GM18861 (cell line): ENCODE data around the gene MYO9B.
A peak's percentile ranks its signal among the peaks of the same experiment; 100 is the strongest.

Source experiments
- ATAC-seq: cut with Tn5 transposase; IDR thresholded peaks from one replicate; pipeline ENCODE4 v1.9.1; 2021; ENCODE audit not compliant: unreplicated experiment

The MYO9B gene

GRCh38 chr19:17075035-17075863 lies at the start of gene MYO9B, which contains the start of gene HAUS8:
MYO9B (plus strand) TSS chr19:17075777; CDS start chr19:17101718, 25,941 bp downstream.
HAUS8 (minus strand) TSS chr19:17075452; CDS start chr19:17075422, 30 bp downstream.
- peak; percentile 68 for ATAC-seq

- no peak for ATAC-seq
Observed at GRCh38 chr19:17025991-17026658, 49.5 kb upstream of the MYO9B start.

- ATAC-seq, result no peak
Observed at GRCh38 chr19:17026706-17027534, 48.7 kb upstream of the MYO9B start, which contains the start of gene CPAMD8. CPAMD8 (minus strand) TSS chr19:17026810; CDS start chr19:17026642, 168 bp downstream.

GRCh38 chr19:17027535-17027975 lies 48.0 kb upstream of the MYO9B start:
- no peak for ATAC-seq

- ATAC-seq, result no peak
Observed at GRCh38 chr19:17031741-17032140, 43.8 kb upstream of the MYO9B start.

GRCh38 chr19:17035842-17036424 lies 39.6 kb upstream of the MYO9B start:
- no peak for ATAC-seq

GRCh38 chr19:17036640-17037039 lies 38.9 kb upstream of the MYO9B start:
- ATAC-seq, result no peak

- ATAC-seq, result no peak
Observed at GRCh38 chr19:17037184-17037583, 38.4 kb upstream of the MYO9B start.

GRCh38 chr19:17037966-17038500 lies 37.5 kb upstream of the MYO9B start:
- ATAC-seq, result no peak

GRCh38 chr19:17041976-17042375 lies 33.6 kb upstream of the MYO9B start:
- no peak for ATAC-seq

- ATAC-seq, result no peak
Observed at GRCh38 chr19:17043744-17044143, 31.8 kb upstream of the MYO9B start.

- no peak for ATAC-seq
Observed at GRCh38 chr19:17045907-17046502, 29.6 kb upstream of the MYO9B start.

- ATAC-seq, result no peak
Observed at GRCh38 chr19:17048885-17049453, 26.6 kb upstream of the MYO9B start.

- ATAC-seq, result no peak
Observed at GRCh38 chr19:17049711-17050280, 25.8 kb upstream of the MYO9B start.

GRCh38 chr19:17052439-17052838 lies 23.1 kb upstream of the MYO9B start:
- no peak for ATAC-seq

GRCh38 chr19:17054746-17055145 lies 20.8 kb upstream of the MYO9B start:
- ATAC-seq, result no peak

GRCh38 chr19:17055636-17056035 lies 19.9 kb upstream of the MYO9B start:
- ATAC-seq, result no peak

GRCh38 chr19:17058236-17058635 lies 17.3 kb upstream of the MYO9B start:
- no peak for ATAC-seq

GRCh38 chr19:17060802-17061201 lies 14.8 kb upstream of the MYO9B start:
- ATAC-seq, result no peak
